ENCODE data around the gene SPRY4. TPM values are rescaled to one million over a fixed set of nuclear protein-coding genes. Genes with fewer than 3 reads are reported as not detected.

SPRY4 gene
- total RNA-seq, 1 donor from 2014 or later: 23.4 TPM

GRCh38 chr5:142283304-142283703, 41.5 kb downstream of the SPRY4 start:
- Histone ChIP-seq H3K4me2 (ENCODE audit: low read length) (no peak overlapping the region), H3K9ac (ENCODE audit: low read length) (no peak overlapping the region), H3K36me3 (ENCODE audit: insufficient read depth, low read length) (no peaks in the 10 kb centered on the region), H3K4me3 (ENCODE audit: insufficient read depth, low read depth, low read length) (no peak overlapping the region), H3K4me1 (ENCODE audit: insufficient read depth, low read length) (peaks cover 15% of the 10 kb centered on the region), H2AFZ (ENCODE audit: low read depth, low read length) (no peak overlapping the region), H4K20me1 (ENCODE audit: insufficient read depth, low read length) (no peaks in the 10 kb centered on the region), H3K27ac (ENCODE audit: low read depth, low read length) (no peak overlapping the region), H3K27me3 (ENCODE audit: insufficient read depth, low read length) (no peaks in the 10 kb centered on the region), H3K79me2 (ENCODE audit: insufficient read depth, low read length) (no peaks in the 10 kb centered on the region), H3K9me3 (ENCODE audit: insufficient read depth, low read depth, low read length) (no peaks in the 10 kb centered on the region)
- peaks cover 11% of the 10 kb centered on the region for H3K4me1 Mint-ChIP-seq (ENCODE audit: low read depth, unreplicated experiment)
- no peak overlapping the region for H3K27ac Mint-ChIP-seq (ENCODE audit: unreplicated experiment)
- FAIRE-seq: no peak
- no peak overlapping the region for H3K4me3 Mint-ChIP-seq (ENCODE audit: unreplicated experiment)
- no peaks in the 10 kb centered on the region for H3K27me3 Mint-ChIP-seq (ENCODE audit: low read depth, unreplicated experiment)
- TF ChIP-seq EZH2 (IDR thresholded peaks at IDR 0.05; ENCODE audit: insufficient read depth, low read length) (no peak), CTCF (IDR thresholded peaks at IDR 0.05; ENCODE audit: insufficient read depth, low read depth, low read length) (no peak)
- no peak for DNase-seq (ENCODE audit: low read depth)
- H3K36me3 Mint-ChIP-seq (ENCODE audit: low read depth, unreplicated experiment): no peaks in the 10 kb centered on the region
- no peaks in the 10 kb centered on the region for H3K9me3 Mint-ChIP-seq (ENCODE audit: unreplicated experiment)

- no peaks in the 10 kb centered on the region for H3K36me3 Mint-ChIP-seq (ENCODE audit: low read depth, unreplicated experiment)
- Histone ChIP-seq H4K20me1 (ENCODE audit: insufficient read depth, low read length) (no peaks in the 10 kb centered on the region), H3K4me2 (ENCODE audit: low read length) (no peak overlapping the region), H3K79me2 (ENCODE audit: insufficient read depth, low read length) (no peaks in the 10 kb centered on the region), H3K27me3 (ENCODE audit: insufficient read depth, low read length) (no peaks in the 10 kb centered on the region), H3K4me1 (ENCODE audit: insufficient read depth, low read length) (peaks cover 15% of the 10 kb centered on the region), H3K36me3 (ENCODE audit: insufficient read depth, low read length) (no peaks in the 10 kb centered on the region), H3K4me3 (ENCODE audit: insufficient read depth, low read depth, low read length) (no peak overlapping the region), H2AFZ (ENCODE audit: low read depth, low read length) (no peak overlapping the region), H3K27ac (ENCODE audit: low read depth, low read length) (no peak overlapping the region), H3K9me3 (ENCODE audit: insufficient read depth, low read depth, low read length) (no peaks in the 10 kb centered on the region), H3K9ac (ENCODE audit: low read length) (no peak overlapping the region)
- no peaks in the 10 kb centered on the region for H3K27me3 Mint-ChIP-seq (ENCODE audit: low read depth, unreplicated experiment)
- DNase-seq (ENCODE audit: low read depth) (no peak), FAIRE-seq (no peak)
- H3K4me1 Mint-ChIP-seq (ENCODE audit: low read depth, unreplicated experiment): peaks cover 9% of the 10 kb centered on the region
- no peak overlapping the region for H3K27ac Mint-ChIP-seq (ENCODE audit: unreplicated experiment)
- H3K9me3 Mint-ChIP-seq (ENCODE audit: unreplicated experiment): no peaks in the 10 kb centered on the region
- TF ChIP-seq EZH2 (IDR thresholded peaks at IDR 0.05; ENCODE audit: insufficient read depth, low read length) (no peak), CTCF (IDR thresholded peaks at IDR 0.05; ENCODE audit: insufficient read depth, low read depth, low read length) (no peak)
- H3K4me3 Mint-ChIP-seq (ENCODE audit: unreplicated experiment): no peak overlapping the region
Measured at GRCh38 chr5:142281966-142282365, 42.9 kb downstream of the SPRY4 start.

- H3K4me1 ChIP-seq (ENCODE audit: insufficient read depth, low read length): peaks cover 15% of the 10 kb centered on the region
- H3K4me3 Mint-ChIP-seq (ENCODE audit: unreplicated experiment): no peak overlapping the region
- H3K4me2 ChIP-seq (ENCODE audit: low read length): no peak overlapping the region
- H3K27me3 ChIP-seq (ENCODE audit: insufficient read depth, low read length): no peaks in the 10 kb centered on the region
- H3K36me3 ChIP-seq (ENCODE audit: insufficient read depth, low read length): no peaks in the 10 kb centered on the region
- peak overlapping the region; percentile 68 for H3K9ac ChIP-seq (ENCODE audit: low read length)
- H3K27ac ChIP-seq (ENCODE audit: low read depth, low read length): peak overlapping the region; percentile 70
- H3K27ac Mint-ChIP-seq (ENCODE audit: unreplicated experiment): no peak overlapping the region
- no peaks in the 10 kb centered on the region for H3K36me3 Mint-ChIP-seq (ENCODE audit: low read depth, unreplicated experiment)
- peaks cover 9% of the 10 kb centered on the region for H3K4me1 Mint-ChIP-seq (ENCODE audit: low read depth, unreplicated experiment)
- H3K9me3 Mint-ChIP-seq (ENCODE audit: unreplicated experiment): no peaks in the 10 kb centered on the region
- no peaks in the 10 kb centered on the region for H4K20me1 ChIP-seq (ENCODE audit: insufficient read depth, low read length)
- H3K79me2 ChIP-seq (ENCODE audit: insufficient read depth, low read length): no peaks in the 10 kb centered on the region
- DNase-seq (ENCODE audit: low read depth): no peak
- no peak for TF ChIP-seq CTCF (IDR thresholded peaks at IDR 0.05; ENCODE audit: insufficient read depth, low read depth, low read length)
- no peak for TF ChIP-seq EZH2 (IDR thresholded peaks at IDR 0.05; ENCODE audit: insufficient read depth, low read length)
- no peaks in the 10 kb centered on the region for H3K27me3 Mint-ChIP-seq (ENCODE audit: low read depth, unreplicated experiment)
- H3K9me3 ChIP-seq (ENCODE audit: insufficient read depth, low read depth, low read length): no peaks in the 10 kb centered on the region
- H2AFZ ChIP-seq (ENCODE audit: low read depth, low read length): no peak overlapping the region
- H3K4me3 ChIP-seq (ENCODE audit: insufficient read depth, low read depth, low read length): no peak overlapping the region
- FAIRE-seq: no peak
Measured at GRCh38 chr5:142281008-142281367, 43.8 kb downstream of the SPRY4 start.

All from astrocyte (in vitro differentiated cells and primary cell).